GM10266 (cell line): ENCODE results near the gene RASSF6.
A peak's percentile ranks its signal among the peaks of the same experiment; 100 is the strongest.
"Not testable (repeated sequence)": the region's sequence is repeated elsewhere in the genome, so short reads cannot be mapped to it uniquely, and the experiment has no call there.

Experiments
- DNase-seq: peaks from one replicate; pipeline ENCODE4 v3.0.0; 2012; ENCODE audit errors: extremely low spot score
- CTCF ChIP-seq: IDR thresholded peaks from 2 replicates; pipeline ENCODE4 v1.5.1; 2012; ENCODE audit warnings: mild to moderate bottlenecking, low read depth; ENCODE audit not compliant: control insufficient read depth, insufficient read depth; ENCODE audit errors: missing control alignments

Gene RASSF6

GRCh38 chr4:73620115-73620792, at the start of gene RASSF6:
Gene RASSF6, minus strand, starts transcription at chr4:73620436. Its CDS starts 8,641 bp downstream, at chr4:73611795.
- peak; percentile 5 for TF ChIP-seq CTCF
- no peak for DNase-seq

GRCh38 chr4:73669410-73670183, 49.4 kb upstream of the RASSF6 start:
- no peak for TF ChIP-seq CTCF
- no peak for DNase-seq

- DNase-seq = no peak
Measured at GRCh38 chr4:73668782-73669201, 48.6 kb upstream of the RASSF6 start.

GRCh38 chr4:73665924-73666323, 45.7 kb upstream of the RASSF6 start:
- not testable (repeated sequence) for DNase-seq

More at GRCh38 chr4:73668782-73669201, 48.6 kb upstream of the RASSF6 start:
- no peak for TF ChIP-seq CTCF

GRCh38 chr4:73664470-73664869, 44.2 kb upstream of the RASSF6 start:
- no peak for TF ChIP-seq CTCF
- no peak for DNase-seq

GRCh38 chr4:73663576-73663975, 43.3 kb upstream of the RASSF6 start:
- no peak for TF ChIP-seq CTCF
- no peak for DNase-seq

- peak; percentile 50 for TF ChIP-seq CTCF
- peak; percentile 25 for DNase-seq
Measured at GRCh38 chr4:73662709-73663546, 42.7 kb upstream of the RASSF6 start.
